Subcutaneous abdominal adipose tissue (tissue), 5 donors: Measurements from ENCODE around the gene ADCY1.

Source experiments
- H3K27ac ChIP-seq: one replicate; pipeline ENCODE4 v1.7.0; 2013; ENCODE audit warnings: low read depth, mild to moderate bottlenecking, inconsistent platforms, low read length, moderate library complexity
- H3K27me3 ChIP-seq, 5 donors: one replicate each; pipeline ENCODE4 v1.7.0; 2013; ENCODE audit warnings: low read length in 5 of 5, inconsistent platforms in 1 of 5; ENCODE audit not compliant: control insufficient read depth in 5 of 5, insufficient read depth in 4 of 5
- H3K36me3 ChIP-seq, 5 donors: one replicate each; pipeline ENCODE4 v1.7.0; 2013; ENCODE audit warnings: low read length in 5 of 5; ENCODE audit not compliant: control insufficient read depth in 5 of 5, insufficient read depth in 5 of 5
- H3K4me1 ChIP-seq, 5 donors: one replicate each; pipeline ENCODE4 v1.7.0; 2013; ENCODE audit warnings: low read length in 5 of 5, mild to moderate bottlenecking in 3 of 5, moderate library complexity in 1 of 5; ENCODE audit not compliant: control insufficient read depth in 5 of 5, insufficient read depth in 5 of 5
- H3K4me3 ChIP-seq, 5 donors: one replicate each; pipeline ENCODE4 v1.7.0; 2013; ENCODE audit warnings: low read length in 5 of 5, low read depth in 1 of 5
- H3K9ac ChIP-seq, 5 donors: one replicate each; pipeline ENCODE4 v1.7.0; 2013; ENCODE audit warnings: low read length in 5 of 5, mild to moderate bottlenecking in 4 of 5, moderate library complexity in 3 of 5
- H3K9me3 ChIP-seq, 5 donors: one replicate each; pipeline ENCODE4 v1.7.0; 2013; ENCODE audit warnings: low read length in 5 of 5; ENCODE audit not compliant: control insufficient read depth in 5 of 5
- donor health status: healthy.
- donor health status: healthy.
- donor health status: healthy.
- donor health status: healthy.
- donor health status: healthy.

ADCY1 gene

DNA sequence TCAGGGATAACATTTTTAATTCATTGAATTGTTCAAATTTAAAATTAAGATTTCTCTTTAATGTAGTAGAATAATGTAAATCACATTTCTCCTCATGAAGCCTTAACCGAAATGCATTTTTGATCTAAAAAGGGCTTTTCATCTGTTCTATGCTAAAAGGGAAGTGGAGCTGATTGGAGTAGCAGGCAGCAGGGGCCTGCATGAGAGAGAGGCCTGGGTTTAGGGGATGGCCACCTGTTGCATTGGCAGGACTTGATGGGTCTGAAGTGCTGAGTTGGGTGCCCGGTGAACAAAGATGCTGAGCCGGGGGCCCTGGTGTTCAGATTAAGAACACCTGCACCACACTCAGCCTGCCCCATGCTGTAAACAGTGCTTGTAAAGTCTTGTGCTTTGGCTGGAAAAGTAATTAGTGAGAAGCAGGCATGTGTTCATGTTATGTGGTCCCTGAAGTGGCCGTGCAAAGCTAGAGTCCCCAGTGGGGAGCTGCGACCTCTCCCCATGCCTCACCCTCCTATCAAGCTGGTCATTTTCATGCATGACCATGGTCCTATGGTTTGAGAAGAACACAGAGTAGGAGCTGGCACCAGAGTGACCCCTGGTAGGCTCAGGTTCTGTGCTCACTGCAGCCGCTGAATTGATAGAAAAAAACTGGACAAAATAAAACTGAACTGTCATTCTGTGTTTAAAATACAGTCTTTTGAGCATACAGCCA lies 124.3 kb downstream of the ADCY1 start:
- H3K4me1 ChIP-seq, result peaks cover 0 to 5% (median 0%) of the 10 kb centered on the region in 5 donors
- no peak overlapping the region for H3K9ac ChIP-seq
- peaks cover 0 to 5% (median 0%) of the 10 kb centered on the region in 5 donors for H3K27me3 ChIP-seq
- H3K36me3 ChIP-seq, result no peaks in the 10 kb centered on the region
- H3K4me3 ChIP-seq, result no peak overlapping the region
- peaks cover 0 to 4% (median 0%) of the 10 kb centered on the region in 5 donors for H3K9me3 ChIP-seq
- no peak overlapping the region for H3K27ac ChIP-seq

DNA sequence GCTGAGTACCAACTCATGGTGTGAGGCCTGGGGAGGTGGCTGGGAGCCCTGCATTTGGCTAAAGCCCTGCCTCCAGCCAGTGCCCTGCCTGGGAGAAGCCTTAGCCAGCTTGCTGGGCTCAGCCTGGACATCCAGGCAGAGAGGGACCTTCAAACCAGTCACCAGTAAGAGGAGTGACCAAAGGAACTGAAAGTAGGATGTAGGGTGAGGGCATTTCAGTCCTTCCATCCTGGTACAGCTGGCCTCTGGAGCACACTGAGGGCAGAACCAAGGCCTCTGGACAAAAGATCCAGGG lies 124.8 kb downstream of the ADCY1 start:
- Histone ChIP-seq H3K4me1 (peaks cover 0 to 5% (median 0%) of the 10 kb centered on the region in 5 donors), H3K9me3 (peaks cover 0 to 4% (median 0%) of the 10 kb centered on the region in 5 donors), H3K9ac (no peak overlapping the region), H3K27ac (no peak overlapping the region), H3K27me3 (peaks cover 0 to 5% (median 0%) of the 10 kb centered on the region in 5 donors), H3K36me3 (no peaks in the 10 kb centered on the region), H3K4me3 (no peak overlapping the region)

DNA sequence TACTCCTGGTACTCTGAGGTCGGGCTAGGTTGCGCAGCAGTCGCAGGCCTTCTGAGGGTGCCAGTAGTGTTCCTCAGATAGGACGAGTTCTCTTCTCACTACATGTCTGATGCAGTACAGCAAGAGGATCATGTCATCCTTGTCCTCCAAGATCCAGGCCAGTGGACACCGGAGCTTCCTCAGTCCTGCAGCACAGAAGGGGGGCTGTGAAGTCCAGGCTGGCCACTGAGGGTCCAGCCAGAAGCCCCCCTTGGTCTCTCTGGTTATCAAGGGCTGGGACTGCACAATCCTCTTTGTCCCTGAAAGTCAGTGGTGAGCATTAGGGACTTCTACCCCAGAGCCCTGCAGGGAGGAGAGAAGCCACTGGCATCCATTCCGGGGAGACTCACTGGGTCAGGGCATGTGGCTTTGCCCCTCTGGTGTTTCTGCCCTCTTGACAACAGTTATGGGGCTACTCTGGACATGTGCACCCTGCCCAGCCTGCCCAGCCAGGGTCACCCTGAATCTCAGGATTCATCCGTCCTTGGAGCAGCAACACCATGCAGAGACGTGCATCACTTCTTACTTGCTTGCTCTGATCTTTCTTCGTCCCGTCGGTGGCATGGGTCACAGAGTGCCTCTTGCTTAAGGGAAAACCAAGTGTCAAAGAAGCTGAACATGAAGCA lies 125.7 kb downstream of the ADCY1 start:
- Histone ChIP-seq H3K9ac (no peak overlapping the region), H3K27ac (no peak overlapping the region)

DNA sequence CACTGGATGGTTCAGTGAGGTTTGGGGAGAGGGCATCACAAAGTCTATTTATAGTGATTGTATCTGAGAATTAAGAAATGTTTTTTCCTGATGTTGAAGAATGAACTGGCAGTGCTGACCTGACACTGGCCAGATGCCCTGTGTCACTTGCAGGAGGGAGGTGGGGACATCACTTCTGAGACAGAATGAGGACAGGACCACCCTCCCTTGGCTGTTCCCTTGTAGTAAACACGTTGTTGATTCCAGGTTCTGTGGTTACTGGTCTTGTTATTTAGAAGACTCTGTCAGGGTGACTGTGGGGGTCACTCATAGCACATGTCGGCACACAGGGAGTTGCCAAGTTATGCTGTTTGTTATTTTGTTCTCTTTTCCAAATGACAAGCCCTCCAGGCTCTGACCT lies 126.4 kb downstream of the ADCY1 start:
- H3K4me1 ChIP-seq, result peaks cover 0 to 5% (median 0%) of the 10 kb centered on the region in 5 donors
- H3K9me3 ChIP-seq, result no peaks in the 10 kb centered on the region
- H3K4me3 ChIP-seq, result no peak overlapping the region
- H3K9ac ChIP-seq, result no peak overlapping the region
- no peaks in the 10 kb centered on the region for H3K36me3 ChIP-seq
- H3K27ac ChIP-seq, result no peak overlapping the region
- peaks cover 0 to 5% (median 0%) of the 10 kb centered on the region in 5 donors for H3K27me3 ChIP-seq

More for the DNA sequence above, 125.7 kb downstream of the ADCY1 start:
- H3K27me3 ChIP-seq, result peaks cover 0 to 5% (median 0%) of the 10 kb centered on the region in 5 donors
- peaks cover 0 to 5% (median 0%) of the 10 kb centered on the region in 5 donors for H3K4me1 ChIP-seq
- no peak overlapping the region for H3K4me3 ChIP-seq
- no peaks in the 10 kb centered on the region for H3K9me3 ChIP-seq
- no peaks in the 10 kb centered on the region for H3K36me3 ChIP-seq

DNA sequence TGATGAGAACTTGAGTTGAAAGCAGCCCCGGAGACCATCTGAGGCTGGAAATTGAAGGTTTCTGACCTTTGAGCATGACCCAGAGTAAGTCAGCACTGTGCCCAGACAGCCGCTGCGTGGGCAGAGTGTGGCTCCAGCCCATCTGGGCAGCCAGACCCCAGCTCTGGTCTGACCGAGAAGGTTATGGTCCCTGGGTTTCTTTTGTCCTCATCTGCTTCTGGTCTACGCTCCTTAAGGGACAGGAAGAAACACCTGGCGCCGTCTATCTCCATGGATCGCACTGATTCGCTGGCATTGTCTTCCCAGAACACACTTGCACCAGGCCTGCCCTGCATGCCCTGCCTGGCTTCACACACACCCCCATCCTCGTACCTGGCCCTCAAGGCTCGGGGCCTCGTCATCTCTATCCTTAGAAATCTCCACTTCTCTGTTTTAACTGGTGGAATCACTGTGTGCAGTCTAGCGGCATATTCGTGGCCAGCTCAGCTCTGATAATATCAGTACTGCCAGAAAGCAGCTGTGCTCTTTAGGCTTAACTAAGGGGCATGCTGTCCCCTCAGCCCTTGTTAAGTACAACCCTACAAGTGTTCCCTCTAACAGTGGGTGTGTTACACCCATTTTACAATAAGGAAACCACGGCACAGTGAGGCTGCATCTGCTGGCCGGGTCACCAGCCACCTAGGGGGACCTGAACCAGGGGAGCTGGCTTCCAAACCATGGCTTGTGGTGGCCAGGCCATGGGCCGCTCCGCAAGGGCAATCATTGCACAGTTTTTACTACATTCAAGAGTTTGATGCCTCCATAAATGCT lies 127.7 kb downstream of the ADCY1 start:
- H3K27me3 ChIP-seq, result peaks cover 0 to 5% (median 0%) of the 10 kb centered on the region in 5 donors
- H3K27ac ChIP-seq, result no peak overlapping the region
- H3K4me3 ChIP-seq, result no peak overlapping the region
- no peaks in the 10 kb centered on the region for H3K36me3 ChIP-seq
- no peaks in the 10 kb centered on the region for H3K9me3 ChIP-seq
- H3K9ac ChIP-seq, result no peak overlapping the region
- H3K4me1 ChIP-seq, result peaks cover 0 to 5% (median 0%) of the 10 kb centered on the region in 5 donors

DNA sequence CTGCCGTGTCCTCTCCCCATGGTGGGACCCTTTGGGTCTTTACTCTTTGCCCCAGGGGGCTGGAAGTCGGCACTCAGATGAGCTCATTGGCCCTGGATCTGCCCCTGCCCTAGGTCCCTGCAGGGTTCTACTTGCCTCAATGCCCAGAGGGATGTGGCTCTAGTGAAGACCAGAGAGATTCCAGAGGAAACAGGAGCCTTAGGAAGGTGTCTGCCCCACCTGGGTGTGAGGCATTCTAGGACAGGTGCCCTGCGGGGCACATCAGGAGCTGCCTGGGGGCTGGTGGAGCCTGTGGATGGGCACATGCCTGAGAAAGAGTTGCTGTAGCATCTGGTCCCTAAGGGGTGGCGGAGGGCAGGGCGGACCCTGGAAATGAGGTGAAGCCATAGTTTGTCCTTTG lies 128.6 kb downstream of the ADCY1 start:
- Histone ChIP-seq H3K4me1 (peaks cover 0 to 5% (median 0%) of the 10 kb centered on the region in 5 donors), H3K27ac (no peak overlapping the region), H3K36me3 (no peaks in the 10 kb centered on the region), H3K27me3 (peaks cover 0 to 5% (median 0%) of the 10 kb centered on the region in 5 donors), H3K4me3 (no peak overlapping the region), H3K9me3 (no peaks in the 10 kb centered on the region), H3K9ac (no peak overlapping the region)

DNA sequence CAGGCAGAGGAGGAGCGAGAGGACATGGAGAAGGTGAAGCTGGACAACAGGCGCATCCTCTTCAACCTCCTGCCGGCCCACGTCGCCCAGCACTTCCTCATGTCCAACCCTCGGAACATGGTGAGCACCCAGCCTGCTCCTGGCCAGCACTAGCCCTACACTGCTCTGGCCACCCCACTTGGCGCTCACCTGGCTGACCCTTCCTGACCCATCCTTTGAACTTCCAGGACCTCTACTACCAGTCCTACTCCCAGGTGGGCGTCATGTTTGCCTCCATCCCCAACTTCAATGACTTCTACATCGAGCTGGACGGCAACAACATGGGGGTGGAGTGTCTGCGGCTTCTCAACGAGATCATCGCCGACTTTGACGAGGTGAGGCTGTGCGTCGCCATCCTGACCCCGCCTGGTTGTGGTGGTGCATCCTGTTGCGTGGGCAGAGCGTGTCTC lies 129.2 kb downstream of the ADCY1 start:
- H3K4me3 ChIP-seq, result no peak overlapping the region
- H3K9ac ChIP-seq, result no peak overlapping the region
- H3K36me3 ChIP-seq, result peaks cover 0 to 2% (median 0%) of the 10 kb centered on the region in 5 donors
- no peaks in the 10 kb centered on the region for H3K9me3 ChIP-seq
- H3K27ac ChIP-seq, result no peak overlapping the region
- peaks cover 0 to 5% (median 0%) of the 10 kb centered on the region in 5 donors for H3K27me3 ChIP-seq
- peaks cover 0 to 5% (median 0%) of the 10 kb centered on the region in 5 donors for H3K4me1 ChIP-seq

DNA sequence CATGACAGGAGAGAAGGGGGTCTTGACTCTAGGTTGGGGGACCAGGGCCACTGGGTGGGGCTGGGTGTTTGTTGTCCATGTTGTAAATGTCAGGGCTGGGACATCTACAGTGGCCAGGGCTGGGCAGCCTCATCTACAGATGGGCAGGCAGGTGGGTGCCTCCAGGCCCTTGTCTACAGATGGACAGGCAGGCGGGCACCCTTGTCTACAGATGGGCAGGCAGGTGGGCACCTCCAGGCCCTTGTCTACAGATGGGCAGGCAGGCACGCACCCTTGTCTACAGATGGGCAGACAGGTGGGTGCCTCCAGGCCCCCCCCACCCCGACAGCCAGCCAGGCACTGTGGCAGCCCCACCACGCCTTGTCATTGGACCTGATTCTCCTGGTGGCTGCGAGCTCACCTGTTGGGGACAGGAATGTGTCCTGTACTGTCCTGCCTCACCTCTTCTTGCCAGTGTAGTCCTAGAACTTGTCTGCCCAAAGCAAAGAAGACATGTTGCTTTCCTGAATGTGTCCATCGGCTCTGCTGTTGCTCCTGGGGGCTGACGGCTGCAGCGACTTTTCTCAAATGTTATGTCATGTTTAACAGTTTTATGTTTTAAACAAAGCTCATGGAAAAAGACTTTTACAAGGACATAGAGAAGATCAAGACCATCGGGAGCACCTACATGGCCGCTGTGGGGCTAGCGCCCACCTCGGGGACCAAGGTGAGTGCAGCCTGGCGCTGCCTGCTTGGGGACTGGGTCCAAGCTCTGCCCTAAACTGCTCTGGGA lies 129.9 kb downstream of the ADCY1 start:
- Histone ChIP-seq H3K36me3 (peaks cover 0 to 4% (median 0%) of the 10 kb centered on the region in 5 donors), H3K27me3 (peaks cover 0 to 5% (median 0%) of the 10 kb centered on the region in 5 donors), H3K4me3 (no peak overlapping the region), H3K4me1 (peaks cover 0 to 5% (median 0%) of the 10 kb centered on the region in 5 donors), H3K9me3 (no peaks in the 10 kb centered on the region), H3K27ac (no peak overlapping the region), H3K9ac (no peak overlapping the region)

DNA sequence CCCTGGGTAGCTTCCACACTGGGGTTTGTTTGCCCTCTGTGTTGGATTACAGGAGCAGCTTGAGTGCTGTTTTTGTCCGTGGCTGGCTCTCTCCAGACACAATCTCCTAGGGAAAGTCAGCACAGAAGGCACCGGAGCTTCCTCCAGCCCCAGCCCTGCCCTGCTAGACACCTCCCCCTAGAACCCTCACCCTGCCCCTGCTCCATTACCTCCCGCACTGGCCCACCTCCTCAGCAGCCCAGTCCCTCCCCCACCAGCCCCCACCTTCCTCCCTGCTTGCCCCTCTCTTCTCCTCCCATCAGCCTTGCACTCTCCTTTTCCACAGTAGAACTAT lies 130.5 kb downstream of the ADCY1 start:
- Histone ChIP-seq H3K9me3 (no peaks in the 10 kb centered on the region), H3K27ac (no peak overlapping the region), H3K9ac (no peak overlapping the region), H3K4me3 (no peak overlapping the region), H3K36me3 (peaks cover 0 to 4% (median 0%) of the 10 kb centered on the region in 5 donors), H3K27me3 (peaks cover 0 to 5% (median 0%) of the 10 kb centered on the region in 5 donors), H3K4me1 (peaks cover 0 to 5% (median 0%) of the 10 kb centered on the region in 5 donors)
